Transverse colon (tissue), 4 donors: ENCODE data around the gene ANKS3. TPM values are rescaled to one million over a fixed set of nuclear protein-coding genes. Genes with fewer than 3 reads are reported as not detected.

Experiments used
- DNase-seq: peaks from one replicate; pipeline ENCODE4 v3.0.0-alpha.2; 2019
- H3K27ac ChIP-seq, 4 donors: fragments of 200-600 bp; sonication (generic); 2 replicates each; pipeline ENCODE4 v1.5.1; 2016 to 2018; ENCODE audit warnings: inconsistent platforms in 4 of 4
- H3K27me3 ChIP-seq: fragments of 200-600 bp; sonication (generic); 2 replicates; pipeline ENCODE4 v1.5.1; 2017; ENCODE audit warnings: inconsistent platforms
- H3K36me3 ChIP-seq, 4 donors: fragments of 200-600 bp; sonication (generic); 2 replicates each; pipeline ENCODE4 v1.5.1; 2017 to 2019; ENCODE audit warnings: inconsistent platforms in 4 of 4
- H3K4me1 ChIP-seq, 4 donors: fragments of 200-600 bp; sonication (generic); 2 replicates each; pipeline ENCODE4 v1.5.1; 2017 to 2020; ENCODE audit warnings: inconsistent platforms in 4 of 4
- H3K4me3 ChIP-seq, 4 donors: fragments of 200-600 bp; sonication (generic); 1 replicate in 1 of 4; 2 replicates in 3 of 4; pipeline versions ENCODE4 v1.5.1 to v1.6.1; 2017 to 2019; ENCODE audit warnings: inconsistent platforms in 4 of 4
- H3K9me3 ChIP-seq, 2 donors: fragments of 200-600 bp; sonication (generic); 2 replicates each; pipeline ENCODE4 v1.5.1; 2017 to 2019; ENCODE audit warnings: inconsistent platforms in 2 of 2
- EP300 ChIP-seq: sonication (generic); formaldehyde crosslinking; IDR thresholded peaks from one replicate; pipeline ENCODE4 v1.6.1; 2017; ENCODE audit warnings: antibody characterized with exemption, low read depth
- POLR2A ChIP-seq: fragments of 450-650 bp; IDR thresholded peaks from one replicate; pipeline ENCODE4 v1.6.1; 2016; ENCODE audit warnings: antibody characterized with exemption, mild to moderate bottlenecking, moderate library complexity
- POLR2AphosphoS5 ChIP-seq, 3 donors: sonication (generic); formaldehyde crosslinking; IDR thresholded peaks; one replicate each; pipeline ENCODE4 v1.6.1; 2016; ENCODE audit warnings: antibody characterized with exemption in 3 of 3
- WGBS, 2 donors: methylation state at CpG; one replicate each; pipeline ENCODE4 v1.1.5; 2018; ENCODE audit warnings: low coverage in 1 of 2; 5-methylcytosine and 5-hydroxymethylcytosine counted together
- in situ Hi-C, 4 donors: fragments of 200-750 bp; cut with MboI; loops; one replicate each; pipeline versions ENCODE4 v1.15.0 to v1.15.1; 2017; ENCODE audit warnings: low sequenced_read_pairs in 3 of 4, low pct_ligation_motif_present in 1 of 4, low pct_unique_long_range_greater_than_20kb in 1 of 4
- intact Hi-C: fragments of 100-400 bp; cut with DNase I; formaldehyde crosslinking; loops from one replicate; pipeline ENCODE4 v1.15.1; 2023; ENCODE audit warnings: low total_unique reads
- total RNA-seq, 4 donors: library from RNA; depleted of rRNA; stranded (reverse); fragments of >200 nt; gene quantifications; one replicate each; pipeline ENCODE4 v1.1.0, GENCODE V29; 2016
- TF ChIP-seq, protein P1 (sequence below), 5 experiments: fragments of 200-600 bp in 3 of 5; fragments of 450-650 bp in 2 of 5; sonication (generic) in 3 of 5; IDR thresholded peaks; 1 replicate in 2 of 5; 2 replicates in 3 of 5; pipeline ENCODE4 v1.5.1; 2016 to 2017; ENCODE audit warnings: antibody characterized with exemption in 5 of 5, inconsistent platforms in 3 of 5, mild to moderate bottlenecking in 2 of 5, moderate library complexity in 1 of 5

Gene ANKS3
- total RNA-seq, 4 donors from 2014 or later = 14.9 to 38.4 (median 25.0) TPM

DNA sequence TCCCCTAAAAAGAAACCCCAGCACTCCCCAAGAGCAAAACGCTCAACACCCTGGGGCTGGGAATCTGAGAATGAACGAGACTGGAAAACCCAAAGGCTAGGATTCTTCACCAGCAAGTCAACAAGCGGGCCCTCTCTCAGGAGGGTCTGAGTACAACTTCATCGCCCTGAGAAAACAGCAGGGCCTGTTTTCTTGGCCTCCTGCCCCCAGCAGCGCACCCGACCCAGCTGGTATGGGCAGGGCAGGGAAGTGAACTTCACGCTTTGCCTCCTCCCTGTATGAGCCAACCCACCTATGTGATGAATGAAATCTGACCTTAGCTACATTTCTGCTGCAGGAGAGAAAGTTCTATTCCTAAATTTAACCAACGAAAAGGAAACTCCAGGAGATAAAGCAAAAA is 29.6 kb downstream of the ANKS3 start:
- Histone ChIP-seq H3K27me3 (no peaks in the 10 kb centered on the region), H3K4me3 (no peak overlapping the region), H3K4me1 (peaks cover 0 to 18% (median 18%) of the 10 kb centered on the region in 4 donors), H3K36me3 (peaks cover 0 to 17% (median 3%) of the 10 kb centered on the region in 4 donors), H3K9me3 (no peaks in the 10 kb centered on the region), H3K27ac (no peak overlapping the region)
- intact Hi-C loops (no loop called here), in situ Hi-C loops (no loop called here)
- DNase-seq = no peak
- WGBS, 2 donors = 88 to 90% methylated on average over 2 to 8 of the region's 8 CpGs
- TF ChIP-seq, protein P1, sequence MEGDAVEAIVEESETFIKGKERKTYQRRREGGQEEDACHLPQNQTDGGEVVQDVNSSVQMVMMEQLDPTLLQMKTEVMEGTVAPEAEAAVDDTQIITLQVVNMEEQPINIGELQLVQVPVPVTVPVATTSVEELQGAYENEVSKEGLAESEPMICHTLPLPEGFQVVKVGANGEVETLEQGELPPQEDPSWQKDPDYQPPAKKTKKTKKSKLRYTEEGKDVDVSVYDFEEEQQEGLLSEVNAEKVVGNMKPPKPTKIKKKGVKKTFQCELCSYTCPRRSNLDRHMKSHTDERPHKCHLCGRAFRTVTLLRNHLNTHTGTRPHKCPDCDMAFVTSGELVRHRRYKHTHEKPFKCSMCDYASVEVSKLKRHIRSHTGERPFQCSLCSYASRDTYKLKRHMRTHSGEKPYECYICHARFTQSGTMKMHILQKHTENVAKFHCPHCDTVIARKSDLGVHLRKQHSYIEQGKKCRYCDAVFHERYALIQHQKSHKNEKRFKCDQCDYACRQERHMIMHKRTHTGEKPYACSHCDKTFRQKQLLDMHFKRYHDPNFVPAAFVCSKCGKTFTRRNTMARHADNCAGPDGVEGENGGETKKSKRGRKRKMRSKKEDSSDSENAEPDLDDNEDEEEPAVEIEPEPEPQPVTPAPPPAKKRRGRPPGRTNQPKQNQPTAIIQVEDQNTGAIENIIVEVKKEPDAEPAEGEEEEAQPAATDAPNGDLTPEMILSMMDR (IDR thresholded peaks at IDR 0.05) = no peak
- TF ChIP-seq EP300 (no peak), POLR2A (no peak), POLR2AphosphoS5 (IDR thresholded peaks at IDR 0.05) (no peak)

DNA sequence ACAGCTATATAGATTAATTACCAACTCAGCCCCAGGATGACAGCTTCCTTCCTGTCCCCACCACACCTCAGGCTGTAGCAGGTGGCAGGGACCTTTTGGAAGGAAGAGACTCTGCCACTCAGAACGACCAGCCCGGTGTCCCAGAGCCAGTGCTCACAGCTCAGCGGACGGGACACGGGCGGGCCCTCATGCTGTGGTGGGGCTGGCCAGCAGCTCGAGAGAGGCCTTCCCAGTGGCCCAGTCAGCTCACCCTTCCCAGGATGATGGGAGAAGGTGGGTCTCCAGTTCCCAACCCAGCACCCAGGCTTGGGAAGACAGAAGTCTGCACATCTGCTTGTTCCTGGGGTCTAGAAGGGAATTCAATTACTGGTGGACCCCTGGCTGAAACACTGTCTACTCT is 30.2 kb downstream of the ANKS3 start:
- Histone ChIP-seq H3K27me3 (no peaks in the 10 kb centered on the region), H3K27ac (no peak overlapping the region), H3K36me3 (peaks cover 0 to 16% (median 3%) of the 10 kb centered on the region in 4 donors), H3K9me3 (no peaks in the 10 kb centered on the region), H3K4me3 (no peak overlapping the region), H3K4me1 (peaks cover 0 to 18% (median 18%) of the 10 kb centered on the region in 4 donors)
- WGBS, 2 donors = 76% methylated on average over 7 of the region's 7 CpGs; no CpG with 5 or more reads in 1 of the 2 donors
- in situ Hi-C loops = no loop called here
- DNase-seq = no peak
- intact Hi-C loops = no loop called here
- TF ChIP-seq POLR2A (no peak), POLR2AphosphoS5 (IDR thresholded peaks at IDR 0.05) (no peak), EP300 (no peak)
- TF ChIP-seq, protein P1 (IDR thresholded peaks at IDR 0.05) = no peak

DNA sequence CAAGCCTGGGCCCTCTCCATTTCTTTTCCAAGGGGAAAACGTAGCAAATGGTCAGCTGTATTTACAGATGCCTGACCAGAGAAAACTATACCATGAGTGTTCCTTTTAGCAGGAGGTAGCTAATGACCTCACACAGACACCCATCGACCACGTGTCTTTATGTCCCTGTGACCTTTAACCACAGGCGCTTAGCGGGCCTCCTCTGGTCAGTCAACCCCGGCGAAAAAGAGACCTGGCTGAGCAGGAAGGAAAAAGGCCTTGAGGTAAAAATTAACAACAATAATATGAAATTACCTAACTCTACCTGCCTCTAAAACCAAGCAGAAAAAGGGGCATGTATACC is 31.6 kb downstream of the ANKS3 start:
- TF ChIP-seq, protein P1 (IDR thresholded peaks at IDR 0.05) = no peak
- TF ChIP-seq POLR2A (no peak), POLR2AphosphoS5 (IDR thresholded peaks at IDR 0.05) (no peak), EP300 (no peak)
- in situ Hi-C loops = no loop called here
- Histone ChIP-seq H3K27me3 (no peaks in the 10 kb centered on the region), H3K27ac (peak overlapping the region; percentile 72 to 83 (median 78)), H3K4me3 (no peak overlapping the region), H3K4me1 (peaks cover 0 to 18% (median 18%) of the 10 kb centered on the region in 4 donors), H3K36me3 (peaks cover 0 to 12% (median 3%) of the 10 kb centered on the region in 4 donors), H3K9me3 (no peaks in the 10 kb centered on the region)
- WGBS, 2 donors = 40 to 55% methylated on average over 2 to 7 of the region's 7 CpGs
- intact Hi-C loops = no loop called here
- DNase-seq = no peak

DNA sequence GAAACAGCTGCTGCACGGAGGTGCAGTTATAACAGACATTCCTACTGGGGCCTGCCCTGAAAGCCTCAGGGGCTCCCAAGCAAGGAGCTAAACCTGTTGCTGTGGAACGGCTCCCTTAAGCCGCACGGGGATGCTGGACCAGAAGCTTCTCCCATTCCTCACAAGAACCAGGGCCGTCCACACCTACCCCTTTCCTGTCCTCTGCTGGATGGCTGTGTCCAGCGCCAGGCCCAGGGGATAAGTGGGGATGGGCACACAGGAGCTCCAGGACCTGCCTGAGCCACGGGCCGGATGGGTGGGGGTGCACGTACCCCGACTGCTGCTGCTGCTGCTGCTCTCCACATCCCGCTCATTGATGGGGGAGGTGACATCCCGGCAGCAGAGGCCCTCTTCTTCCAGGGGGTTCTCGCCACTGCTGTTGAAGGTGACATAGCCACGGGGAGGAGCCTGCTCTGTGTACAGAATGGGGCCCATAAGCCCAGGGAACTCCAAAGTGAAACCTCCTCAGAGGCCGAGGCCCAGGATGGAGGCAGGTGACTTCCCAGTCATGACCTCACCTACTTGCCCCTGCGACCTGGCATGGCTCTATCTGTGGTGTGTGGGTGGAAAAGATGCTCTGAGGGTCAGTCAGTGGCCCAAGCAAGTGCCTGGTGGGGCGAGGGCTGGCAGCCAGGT is 32.1 kb downstream of the ANKS3 start:
- TF ChIP-seq EP300 (no peak), POLR2A (no peak), POLR2AphosphoS5 (IDR thresholded peaks at IDR 0.05) (no peak)
- TF ChIP-seq, protein P1 (IDR thresholded peaks at IDR 0.05) = no peak
- no peak for DNase-seq
- Histone ChIP-seq H3K4me3 (no peak overlapping the region), H3K27ac (peak overlapping the region; percentile 72 to 83 (median 78)), H3K36me3 (peaks cover 0 to 11% (median 3%) of the 10 kb centered on the region in 4 donors), H3K27me3 (no peaks in the 10 kb centered on the region), H3K4me1 (peaks cover 0 to 18% (median 18%) of the 10 kb centered on the region in 4 donors), H3K9me3 (no peaks in the 10 kb centered on the region)
- intact Hi-C loops = no loop called here
- WGBS, 2 donors = 64% methylated on average over 17 of the region's 17 CpGs; no CpG with 5 or more reads in 1 of the 2 donors
- in situ Hi-C loops = no loop called here
